Right lobe of liver (tissue), 6 donors: ENCODE measurements around the gene FLNC. TPM values are rescaled to one million over a fixed set of nuclear protein-coding genes. Genes with fewer than 3 reads are reported as not detected.

Experiments
- ATAC-seq, 4 donors: fragments of 200-7000 bp; cut with Tn5 transposase; one replicate each; pipeline ENCODE4 v1.9.1; 2020; ENCODE audit warnings: mild to moderate bottlenecking in 4 of 4, moderate library complexity in 4 of 4
- DNase-seq, 3 donors: peaks; one replicate each; pipeline ENCODE4 v3.0.0-alpha.2; 2020
- H3K27ac ChIP-seq, 3 donors: fragments of 200-600 bp; one replicate each; pipeline ENCODE4 v1.8.0; 2022
- H3K27me3 ChIP-seq, 2 donors: fragments of 200-600 bp; one replicate each; pipeline ENCODE4 v1.8.0; 2022
- H3K36me3 ChIP-seq, 4 donors: fragments of 200-600 bp; sonication (generic) in 1 of 4; one replicate each; pipeline versions ENCODE4 v1.5.1 to v1.8.0; 2017 to 2022; ENCODE audit warnings: control low read depth in 1 of 4
- H3K4me1 ChIP-seq, 4 donors: fragments of 200-600 bp; sonication (generic) in 1 of 4; one replicate each; pipeline versions ENCODE4 v1.5.1 to v1.8.0; 2017 to 2022; ENCODE audit warnings: control low read depth in 1 of 4
- H3K4me3 ChIP-seq, 3 donors: fragments of 200-600 bp; one replicate each; pipeline ENCODE4 v1.8.0; 2022
- H3K9me3 ChIP-seq, 4 donors: fragments of 200-600 bp; sonication (generic) in 1 of 4; one replicate each; pipeline versions ENCODE4 v1.5.1 to v1.8.0; 2017 to 2022; ENCODE audit warnings: control low read depth in 1 of 4
- POLR2A ChIP-seq: fragments of 450-650 bp; IDR thresholded peaks from one replicate; pipeline ENCODE4 v1.6.1; 2017; ENCODE audit warnings: antibody characterized with exemption, mild to moderate bottlenecking
- WGBS: methylation state at CpG from one replicate; pipeline ENCODE4 v1.1.6; 2018; ENCODE audit warnings: low coverage, low lambda C conversion rate; ENCODE audit not compliant: insufficient coverage; ENCODE audit errors: missing lambda C conversion rate; 5-methylcytosine and 5-hydroxymethylcytosine counted together
- intact Hi-C, 2 donors: fragments of 100-400 bp; cut with DNase I; formaldehyde crosslinking; loops; one replicate each; pipeline versions ENCODE4 v1.11.2 to v1.14.1; 2022
- total RNA-seq, 6 experiments: library from RNA; depleted of rRNA in 2 of 6; stranded (reverse); fragments of >200 nt in 2 of 6; fragmentation: NEBNext Ultra II Directional in 3 of 6; extraction: Animal tissue kit (Norgen Biotek cat#: 25700) in 3 of 6; gene quantifications; one replicate each; pipeline versions ENCODE4 v1.1.0 to v1.2.4, GENCODE V29; 2016 to 2023
- TF ChIP-seq, protein P1 (sequence below), 4 donors: fragments of 200-600 bp in 3 of 4; fragments of 450-650 bp in 1 of 4; IDR thresholded peaks; one replicate each; pipeline versions ENCODE4 v1.5.1 to v1.8.0; 2016 to 2022; ENCODE audit warnings: antibody characterized with exemption in 4 of 4, mild to moderate bottlenecking in 2 of 4
- donor health status: DM: no; HTN: yes; CAD: no.
- donor health status: DM: no; HTN: no; CAD: no.
- donor health status: DM: no; HTN: no; CAD: no.
- donor health status: DM: no; HTN: yes; CAD: no.
- donor health status: DM: no; HTN: yes; CAD: no.

FLNC gene
- total RNA-seq, 6 experiments from 2014 or later: 0.27 to 5.1 (median 0.74) TPM

DNA sequence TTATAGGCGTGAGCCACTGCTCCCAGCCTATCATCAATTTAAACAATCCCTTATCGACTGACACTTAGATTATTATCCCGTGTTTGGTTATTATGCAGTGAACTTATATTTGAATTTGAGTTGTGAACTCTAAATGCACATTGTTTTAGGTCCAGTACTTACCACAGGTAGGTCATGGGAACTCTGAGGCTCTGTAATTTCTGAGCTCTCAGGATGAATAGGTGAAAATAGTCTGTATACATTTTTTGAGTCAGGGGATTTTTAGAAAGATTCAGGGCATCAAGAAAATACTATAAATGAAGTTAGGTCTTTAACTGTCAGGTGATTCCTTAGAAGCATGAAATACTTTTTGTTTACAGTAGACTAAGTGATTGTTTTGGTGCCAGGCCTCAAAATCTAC lies 29.6 kb upstream of the FLNC start:
- H3K36me3 ChIP-seq: no peaks in the 10 kb centered on the region
- no peaks in the 10 kb centered on the region for H3K4me1 ChIP-seq
- H3K9me3 ChIP-seq: no peaks in the 10 kb centered on the region
- no peak overlapping the region for H3K4me3 ChIP-seq
- TF ChIP-seq POLR2A: no peak
- TF ChIP-seq, protein P1, sequence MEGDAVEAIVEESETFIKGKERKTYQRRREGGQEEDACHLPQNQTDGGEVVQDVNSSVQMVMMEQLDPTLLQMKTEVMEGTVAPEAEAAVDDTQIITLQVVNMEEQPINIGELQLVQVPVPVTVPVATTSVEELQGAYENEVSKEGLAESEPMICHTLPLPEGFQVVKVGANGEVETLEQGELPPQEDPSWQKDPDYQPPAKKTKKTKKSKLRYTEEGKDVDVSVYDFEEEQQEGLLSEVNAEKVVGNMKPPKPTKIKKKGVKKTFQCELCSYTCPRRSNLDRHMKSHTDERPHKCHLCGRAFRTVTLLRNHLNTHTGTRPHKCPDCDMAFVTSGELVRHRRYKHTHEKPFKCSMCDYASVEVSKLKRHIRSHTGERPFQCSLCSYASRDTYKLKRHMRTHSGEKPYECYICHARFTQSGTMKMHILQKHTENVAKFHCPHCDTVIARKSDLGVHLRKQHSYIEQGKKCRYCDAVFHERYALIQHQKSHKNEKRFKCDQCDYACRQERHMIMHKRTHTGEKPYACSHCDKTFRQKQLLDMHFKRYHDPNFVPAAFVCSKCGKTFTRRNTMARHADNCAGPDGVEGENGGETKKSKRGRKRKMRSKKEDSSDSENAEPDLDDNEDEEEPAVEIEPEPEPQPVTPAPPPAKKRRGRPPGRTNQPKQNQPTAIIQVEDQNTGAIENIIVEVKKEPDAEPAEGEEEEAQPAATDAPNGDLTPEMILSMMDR (IDR thresholded peaks at IDR 0.05): no peak
- DNase-seq (no peak), ATAC-seq (no peak)
- H3K27me3 ChIP-seq: no peaks in the 10 kb centered on the region
- no peak overlapping the region for H3K27ac ChIP-seq
- 84% methylated on average over 3 of the region's 3 CpGs for WGBS
- intact Hi-C loops: no loop called here

DNA sequence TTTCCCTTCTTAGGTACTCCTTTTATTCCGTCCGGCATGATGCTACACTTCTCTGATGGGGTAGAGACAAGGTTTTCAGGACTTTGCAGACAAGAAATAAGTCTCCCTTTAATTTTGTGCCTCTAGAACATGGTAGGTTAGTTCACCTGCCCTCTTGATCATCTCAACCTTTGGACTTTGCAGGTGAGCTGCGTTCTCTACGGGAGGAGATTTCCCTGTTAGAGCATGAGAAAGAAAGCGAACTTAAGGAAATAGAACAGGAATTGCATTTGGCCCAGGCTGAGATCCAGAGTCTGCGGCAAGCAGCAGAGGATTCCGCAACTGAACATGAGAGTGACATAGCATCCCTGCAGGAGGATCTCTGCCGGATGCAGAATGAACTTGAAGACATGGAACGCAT lies 29.2 kb upstream of the FLNC start:
- intact Hi-C loops: no loop called here
- Histone ChIP-seq H3K36me3 (no peaks in the 10 kb centered on the region), H3K4me3 (no peak overlapping the region), H3K27ac (no peak overlapping the region), H3K27me3 (no peaks in the 10 kb centered on the region), H3K4me1 (no peaks in the 10 kb centered on the region), H3K9me3 (no peaks in the 10 kb centered on the region)
- WGBS: 71% methylated on average over 7 of the region's 9 CpGs
- ATAC-seq: no peak
- no peak for TF ChIP-seq POLR2A
- TF ChIP-seq, protein P1 (IDR thresholded peaks at IDR 0.05): no peak
- no peak for DNase-seq

DNA sequence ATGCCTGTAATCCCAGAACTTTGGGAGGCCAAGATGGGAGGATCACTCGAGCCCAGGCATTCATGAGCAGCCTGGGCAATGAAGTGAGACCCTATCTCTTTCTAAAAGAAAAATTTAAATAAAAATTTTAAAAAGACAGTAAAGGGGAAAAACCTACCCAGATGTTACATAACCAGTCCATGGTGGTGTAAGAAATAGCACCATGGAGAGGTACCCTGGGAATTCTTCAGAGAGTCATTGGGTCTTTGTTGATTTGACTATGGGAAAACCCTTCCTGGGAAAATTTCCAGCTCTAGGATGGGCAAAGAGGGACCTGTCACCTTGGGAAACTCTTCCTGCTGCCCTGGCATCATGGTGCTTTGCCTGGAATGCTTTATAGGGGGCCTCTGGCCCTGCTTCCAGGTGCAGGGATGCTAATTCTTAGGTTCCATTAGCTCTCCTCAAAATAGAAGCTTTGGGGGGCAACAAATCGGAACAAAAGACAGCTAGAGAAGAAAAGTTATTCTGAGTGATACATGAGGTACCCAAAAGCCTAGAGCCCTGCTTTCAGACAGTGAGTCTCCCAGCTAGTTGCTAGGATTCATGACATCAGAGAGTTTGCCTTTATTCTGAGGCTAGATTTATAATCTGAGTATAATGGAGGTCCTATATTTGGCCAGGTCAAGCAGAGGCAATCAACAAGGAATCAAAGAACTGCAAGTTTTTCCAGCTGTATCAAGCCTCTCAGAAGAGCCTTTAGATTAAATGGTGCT lies 28.4 kb upstream of the FLNC start:
- Histone ChIP-seq H3K27me3 (no peaks in the 10 kb centered on the region), H3K9me3 (no peaks in the 10 kb centered on the region), H3K27ac (no peak overlapping the region), H3K4me1 (no peaks in the 10 kb centered on the region), H3K4me3 (no peak overlapping the region), H3K36me3 (no peaks in the 10 kb centered on the region)
- intact Hi-C loops: no loop called here
- no peak for ATAC-seq
- TF ChIP-seq, protein P1 (IDR thresholded peaks at IDR 0.05): no peak
- TF ChIP-seq POLR2A: no peak
- WGBS: 64% methylated on average over 2 of the region's 2 CpGs
- DNase-seq: no peak

DNA sequence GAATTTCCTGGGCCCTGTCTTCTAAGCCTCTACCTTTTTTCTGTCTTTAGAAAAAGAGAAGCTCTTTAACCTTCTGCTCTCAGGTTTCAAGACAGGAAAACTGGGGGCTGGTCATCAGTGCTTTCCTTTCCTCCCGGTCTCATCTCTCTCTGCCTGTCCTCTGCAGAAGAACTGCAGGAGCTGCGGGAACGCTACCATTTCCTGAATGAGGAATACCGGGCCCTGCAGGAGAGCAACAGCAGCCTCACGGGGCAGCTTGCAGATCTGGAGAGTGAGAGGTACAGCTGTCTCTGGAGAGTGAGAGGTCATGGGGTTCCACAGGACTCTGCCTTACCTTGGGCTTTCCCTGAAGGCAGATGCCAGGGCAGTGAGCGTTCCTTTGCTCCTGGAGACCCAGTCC lies 25.7 kb upstream of the FLNC start:
- no peaks in the 10 kb centered on the region for H3K27me3 ChIP-seq
- no peaks in the 10 kb centered on the region for H3K36me3 ChIP-seq
- DNase-seq: no peak
- H3K4me1 ChIP-seq: no peaks in the 10 kb centered on the region
- intact Hi-C loops: no loop called here
- H3K9me3 ChIP-seq: no peaks in the 10 kb centered on the region
- TF ChIP-seq, protein P1 (IDR thresholded peaks at IDR 0.05): no peak
- no peak for TF ChIP-seq POLR2A
- whole genome bisulfite sequencing: 73% methylated on average over 2 of the region's 6 CpGs
- no peak overlapping the region for H3K27ac ChIP-seq
- no peak for ATAC-seq
- no peak overlapping the region for H3K4me3 ChIP-seq
